GM12801 (cell line): Measurements from ENCODE around the gene SMO.

Source experiments
- TF ChIP-seq, protein P1 (sequence below): IDR thresholded peaks from one replicate; pipeline ENCODE4 v1.5.1; 2011; ENCODE audit warnings: control low read depth; ENCODE audit not compliant: insufficient read length; ENCODE audit errors: extremely low read depth

The SMO gene

DNA sequence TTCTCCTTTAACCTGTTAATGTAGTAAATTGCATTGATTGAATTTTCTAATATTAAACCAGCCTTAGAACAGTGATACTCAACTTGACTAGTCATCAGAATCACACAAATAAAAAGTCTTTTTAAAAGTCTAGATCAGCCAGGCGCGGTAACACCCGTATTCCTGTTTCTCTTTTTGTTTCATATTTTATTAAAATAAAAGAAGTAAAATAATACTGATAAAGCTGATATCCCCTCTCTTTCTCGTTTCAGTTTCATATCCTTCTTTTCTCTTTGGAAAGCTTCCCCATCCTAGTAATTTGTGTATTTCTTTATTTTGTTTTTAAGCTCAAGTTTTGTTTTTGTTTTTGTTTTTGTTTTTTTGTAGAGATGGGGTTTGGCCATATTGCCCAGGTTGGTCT is 9.3 kb downstream of the SMO start:
- TF ChIP-seq, protein P1, sequence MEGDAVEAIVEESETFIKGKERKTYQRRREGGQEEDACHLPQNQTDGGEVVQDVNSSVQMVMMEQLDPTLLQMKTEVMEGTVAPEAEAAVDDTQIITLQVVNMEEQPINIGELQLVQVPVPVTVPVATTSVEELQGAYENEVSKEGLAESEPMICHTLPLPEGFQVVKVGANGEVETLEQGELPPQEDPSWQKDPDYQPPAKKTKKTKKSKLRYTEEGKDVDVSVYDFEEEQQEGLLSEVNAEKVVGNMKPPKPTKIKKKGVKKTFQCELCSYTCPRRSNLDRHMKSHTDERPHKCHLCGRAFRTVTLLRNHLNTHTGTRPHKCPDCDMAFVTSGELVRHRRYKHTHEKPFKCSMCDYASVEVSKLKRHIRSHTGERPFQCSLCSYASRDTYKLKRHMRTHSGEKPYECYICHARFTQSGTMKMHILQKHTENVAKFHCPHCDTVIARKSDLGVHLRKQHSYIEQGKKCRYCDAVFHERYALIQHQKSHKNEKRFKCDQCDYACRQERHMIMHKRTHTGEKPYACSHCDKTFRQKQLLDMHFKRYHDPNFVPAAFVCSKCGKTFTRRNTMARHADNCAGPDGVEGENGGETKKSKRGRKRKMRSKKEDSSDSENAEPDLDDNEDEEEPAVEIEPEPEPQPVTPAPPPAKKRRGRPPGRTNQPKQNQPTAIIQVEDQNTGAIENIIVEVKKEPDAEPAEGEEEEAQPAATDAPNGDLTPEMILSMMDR = no peak

DNA sequence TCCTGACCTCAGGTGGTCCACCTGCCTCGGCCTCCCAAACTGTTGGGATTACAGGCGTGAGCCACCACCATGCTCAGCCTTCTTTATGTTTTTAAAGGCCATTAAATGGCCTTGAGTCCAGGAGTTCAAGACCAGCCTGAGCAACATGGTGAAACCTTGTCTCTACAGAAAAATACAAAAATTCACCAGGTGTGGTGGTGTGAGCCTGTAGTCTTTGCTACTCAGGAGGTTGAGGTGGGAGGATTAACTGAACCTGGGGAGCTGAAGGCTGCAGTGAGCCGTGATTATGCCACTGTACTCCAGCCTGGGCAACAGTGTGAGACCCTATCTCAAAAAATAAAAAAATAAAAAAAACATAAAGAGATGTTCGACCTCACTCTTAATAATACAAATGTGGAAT is 11.0 kb downstream of the SMO start:
- TF ChIP-seq, protein P1 = no peak

DNA sequence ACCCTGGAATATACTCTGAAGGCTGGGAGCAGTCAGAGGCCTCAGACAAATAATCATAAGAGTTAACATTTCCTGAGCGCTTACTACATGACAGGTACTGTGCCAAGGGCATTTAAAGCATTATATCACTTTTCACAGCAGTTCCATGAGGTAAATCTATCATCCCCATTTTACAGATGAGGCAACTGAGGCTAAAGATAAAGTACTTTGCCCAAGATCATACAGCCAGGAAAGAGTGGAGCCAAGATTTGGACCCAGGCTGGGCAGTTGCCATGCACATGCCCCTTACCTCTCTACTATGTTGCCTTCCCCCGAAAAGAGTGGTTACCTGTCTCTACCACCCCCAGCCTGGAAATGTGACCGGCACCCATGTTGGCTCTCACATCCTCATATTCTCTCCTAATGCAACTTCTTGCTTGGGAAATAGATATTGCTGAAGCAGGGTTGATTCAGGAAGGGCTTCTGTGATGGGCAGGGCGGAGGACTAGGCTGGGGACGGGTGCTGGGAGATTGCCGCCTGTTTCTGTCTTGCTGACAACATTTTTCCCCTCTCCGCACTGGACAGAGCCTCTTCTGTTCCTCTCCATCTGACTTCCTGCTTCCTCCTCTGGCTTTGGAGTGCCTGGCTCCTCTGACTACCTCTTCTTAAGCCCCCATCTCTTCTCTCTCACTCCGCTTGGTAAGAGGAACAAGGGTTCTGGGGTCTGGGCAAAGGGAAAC is 13.8 kb downstream of the SMO start:
- TF ChIP-seq, protein P1 = no peak

DNA sequence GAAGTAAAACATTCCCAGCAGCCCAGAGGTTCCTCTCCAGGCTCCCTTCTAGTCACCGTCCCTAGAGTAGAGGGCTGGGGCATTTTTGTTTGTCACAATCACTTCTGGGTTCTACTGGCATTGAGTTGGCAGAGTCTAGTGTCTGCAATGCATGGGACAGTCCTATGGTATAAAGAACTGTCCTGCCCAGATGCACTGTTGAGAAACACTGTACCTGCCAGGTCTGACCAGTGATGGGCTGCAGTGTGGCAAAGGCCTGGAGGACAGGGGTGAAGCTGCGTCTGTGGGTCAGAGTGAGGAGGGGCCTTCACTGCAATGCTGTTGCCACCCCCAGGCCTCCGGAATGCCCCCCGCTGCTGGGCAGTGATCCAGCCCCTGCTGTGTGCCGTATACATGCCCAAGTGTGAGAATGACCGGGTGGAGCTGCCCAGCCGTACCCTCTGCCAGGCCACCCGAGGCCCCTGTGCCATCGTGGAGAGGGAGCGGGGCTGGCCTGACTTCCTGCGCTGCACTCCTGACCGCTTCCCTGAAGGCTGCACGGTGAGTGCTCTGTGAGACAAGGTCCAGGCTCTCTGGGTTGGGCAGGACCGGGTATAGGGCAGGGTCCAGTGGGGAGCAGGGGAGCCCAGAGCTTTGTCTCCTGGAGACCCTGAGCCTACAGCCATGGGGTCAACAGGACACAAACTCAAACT is 14.8 kb downstream of the SMO start:
- TF ChIP-seq, protein P1 = no peak

DNA sequence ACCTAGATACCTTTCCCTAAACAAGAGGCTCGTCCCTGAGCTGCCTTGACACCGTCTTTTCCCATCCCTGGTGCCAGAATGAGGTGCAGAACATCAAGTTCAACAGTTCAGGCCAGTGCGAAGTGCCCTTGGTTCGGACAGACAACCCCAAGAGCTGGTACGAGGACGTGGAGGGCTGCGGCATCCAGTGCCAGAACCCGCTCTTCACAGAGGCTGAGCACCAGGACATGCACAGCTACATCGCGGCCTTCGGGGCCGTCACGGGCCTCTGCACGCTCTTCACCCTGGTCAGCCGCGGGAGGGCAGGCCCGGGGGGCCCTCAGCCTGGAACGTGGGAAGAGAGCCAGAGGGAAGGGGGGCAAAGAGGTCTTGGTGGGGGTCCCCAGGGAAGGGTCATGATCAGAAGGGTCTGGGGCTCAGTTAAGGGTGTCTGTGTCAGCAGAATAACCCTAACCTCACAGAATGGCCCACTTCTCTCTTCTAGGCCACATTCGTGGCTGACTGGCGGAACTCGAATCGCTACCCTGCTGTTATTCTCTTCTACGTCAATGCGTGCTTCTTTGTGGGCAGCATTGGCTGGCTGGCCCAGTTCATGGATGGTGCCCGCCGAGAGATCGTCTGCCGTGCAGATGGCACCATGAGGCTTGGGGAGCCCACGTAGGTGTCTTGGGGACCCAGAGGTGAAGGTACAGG is 16.8 kb downstream of the SMO start:
- TF ChIP-seq, protein P1 = no peak

DNA sequence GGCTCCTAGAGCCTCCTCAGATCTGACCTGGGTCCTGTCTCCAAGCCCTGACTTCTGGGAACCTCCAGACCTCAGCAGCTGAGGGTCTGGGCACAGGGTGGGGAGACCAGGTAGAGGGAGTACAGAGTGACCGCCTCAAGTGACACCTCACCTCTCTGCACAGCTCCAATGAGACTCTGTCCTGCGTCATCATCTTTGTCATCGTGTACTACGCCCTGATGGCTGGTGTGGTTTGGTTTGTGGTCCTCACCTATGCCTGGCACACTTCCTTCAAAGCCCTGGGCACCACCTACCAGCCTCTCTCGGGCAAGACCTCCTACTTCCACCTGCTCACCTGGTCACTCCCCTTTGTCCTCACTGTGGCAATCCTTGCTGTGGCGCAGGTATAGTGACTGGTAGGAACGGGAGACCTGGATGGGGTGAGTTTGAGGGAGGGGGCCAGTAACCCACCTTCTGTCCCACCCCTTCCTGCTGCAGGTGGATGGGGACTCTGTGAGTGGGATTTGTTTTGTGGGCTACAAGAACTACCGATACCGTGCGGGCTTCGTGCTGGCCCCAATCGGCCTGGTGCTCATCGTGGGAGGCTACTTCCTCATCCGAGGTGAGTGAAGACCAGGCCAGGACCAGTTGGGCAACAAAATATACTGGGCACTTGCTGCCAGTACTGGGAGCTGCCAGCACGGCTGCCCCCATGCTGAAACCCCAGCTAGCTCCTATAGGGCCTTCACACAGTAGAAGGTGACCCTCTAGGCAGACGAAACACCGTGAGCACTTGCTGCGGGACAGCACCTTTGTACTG is 17.8 kb downstream of the SMO start:
- TF ChIP-seq, protein P1 = no peak

DNA sequence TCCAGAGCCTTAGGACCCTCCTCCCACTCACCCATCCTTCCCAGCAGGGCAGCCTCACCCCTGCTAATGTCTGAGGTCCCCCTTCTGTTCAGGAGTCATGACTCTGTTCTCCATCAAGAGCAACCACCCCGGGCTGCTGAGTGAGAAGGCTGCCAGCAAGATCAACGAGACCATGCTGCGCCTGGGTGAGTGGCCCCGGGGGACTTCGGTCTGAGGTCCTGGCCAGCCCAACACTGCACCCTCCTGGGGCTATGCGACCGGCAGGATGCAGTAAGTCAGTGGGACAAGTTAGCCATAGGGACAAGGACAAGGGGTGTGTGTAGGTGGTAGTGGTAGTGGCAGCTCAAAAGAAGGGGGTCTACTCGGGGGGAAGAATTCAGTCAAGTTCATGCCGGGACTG is 20.2 kb downstream of the SMO start:
- TF ChIP-seq, protein P1 = no peak
